Tibial nerve (tissue), 4 donors: ENCODE data around the gene ZNF471. TPM values are rescaled to one million over a fixed set of nuclear protein-coding genes. Genes with fewer than 3 reads are reported as not detected.

Experiments used
- DNase-seq, 2 donors: peaks; one replicate each; pipeline ENCODE4 v3.0.0-alpha.2; 2019; ENCODE audit warnings: low spot score in 2 of 2
- H3K27ac ChIP-seq, 4 donors: fragments of 200-600 bp; sonication (generic) in 3 of 4; one replicate each; pipeline ENCODE4 v1.5.1; 2017 to 2019; ENCODE audit warnings: mild to moderate bottlenecking in 1 of 4
- H3K27me3 ChIP-seq, 2 donors: fragments of 200-600 bp; sonication (generic) in 1 of 2; one replicate each; pipeline versions ENCODE4 v1.5.1 to v1.6.0; 2017 to 2019
- H3K36me3 ChIP-seq, 3 donors: fragments of 200-600 bp; sonication (generic); one replicate each; pipeline ENCODE4 v1.5.1; 2018 to 2019
- H3K4me1 ChIP-seq, 4 donors: fragments of 200-600 bp; sonication (generic) in 3 of 4; one replicate each; pipeline ENCODE4 v1.5.1; 2017 to 2019
- H3K4me3 ChIP-seq, 4 donors: fragments of 200-600 bp; sonication (generic) in 3 of 4; one replicate each; pipeline ENCODE4 v1.5.1; 2017 to 2019; ENCODE audit warnings: mild to moderate bottlenecking in 1 of 4, moderate library complexity in 1 of 4
- H3K9me3 ChIP-seq, 4 donors: fragments of 200-600 bp; sonication (generic) in 3 of 4; one replicate each; pipeline ENCODE4 v1.5.1; 2017 to 2019
- EP300 ChIP-seq, 2 donors: sonication (generic); formaldehyde crosslinking; IDR thresholded peaks; one replicate each; pipeline ENCODE4 v1.6.1; 2017; ENCODE audit warnings: antibody characterized with exemption in 2 of 2, mild to moderate bottlenecking in 1 of 2
- POLR2A ChIP-seq, 2 donors: fragments of 450-650 bp; IDR thresholded peaks; one replicate each; pipeline ENCODE4 v1.6.1; 2017; ENCODE audit warnings: antibody characterized with exemption in 2 of 2, mild to moderate bottlenecking in 2 of 2, moderate library complexity in 2 of 2
- WGBS, 2 donors: methylation state at CpG; one replicate each; pipeline ENCODE4 v1.1.5; 2018; 5-methylcytosine and 5-hydroxymethylcytosine counted together
- total RNA-seq, 4 donors: library from RNA; depleted of rRNA; stranded (reverse); fragments of >200 nt; gene quantifications; one replicate each; pipeline ENCODE4 v1.1.0, GENCODE V29; 2016
- TF ChIP-seq, protein P1 (sequence below), 5 experiments: fragments of 200-600 bp in 3 of 5; fragments of 450-650 bp in 2 of 5; sonication (generic) in 3 of 5; IDR thresholded peaks; one replicate each; pipeline ENCODE4 v1.5.1; 2016 to 2019; ENCODE audit warnings: antibody characterized with exemption in 5 of 5, mild to moderate bottlenecking in 3 of 5, moderate library complexity in 2 of 5

Gene ZNF471
- total RNA-seq, 4 donors from 2014 or later = 9.4 to 15.6 (median 11.3) TPM

DNA sequence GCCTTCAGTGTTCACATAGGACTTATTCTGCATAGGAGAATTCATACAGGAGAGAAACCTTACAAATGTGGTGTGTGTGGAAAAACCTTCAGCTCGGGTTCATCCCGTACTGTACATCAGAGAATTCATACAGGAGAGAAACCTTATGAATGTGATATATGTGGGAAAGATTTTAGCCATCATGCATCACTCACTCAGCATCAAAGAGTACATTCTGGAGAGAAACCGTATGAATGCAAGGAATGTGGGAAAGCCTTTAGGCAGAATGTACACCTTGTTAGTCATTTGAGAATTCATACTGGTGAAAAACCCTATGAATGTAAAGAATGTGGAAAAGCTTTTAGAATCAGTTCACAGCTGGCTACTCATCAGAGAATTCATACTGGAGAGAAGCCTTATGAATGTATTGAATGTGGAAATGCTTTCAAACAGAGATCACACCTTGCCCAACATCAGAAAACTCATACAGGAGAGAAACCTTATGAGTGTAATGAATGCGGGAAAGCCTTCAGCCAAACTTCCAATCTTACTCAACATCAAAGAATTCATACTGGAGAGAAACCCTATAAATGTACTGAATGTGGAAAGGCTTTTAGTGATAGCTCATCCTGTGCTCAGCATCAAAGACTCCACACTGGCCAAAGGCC is 17.7 kb downstream of the ZNF471 start:
- no peaks in the 10 kb centered on the region for H3K27me3 ChIP-seq
- no peak overlapping the region for H3K4me3 ChIP-seq
- no peak for TF ChIP-seq POLR2A (IDR thresholded peaks at IDR 0.05)
- no peak for TF ChIP-seq EP300 (IDR thresholded peaks at IDR 0.05)
- TF ChIP-seq, protein P1, sequence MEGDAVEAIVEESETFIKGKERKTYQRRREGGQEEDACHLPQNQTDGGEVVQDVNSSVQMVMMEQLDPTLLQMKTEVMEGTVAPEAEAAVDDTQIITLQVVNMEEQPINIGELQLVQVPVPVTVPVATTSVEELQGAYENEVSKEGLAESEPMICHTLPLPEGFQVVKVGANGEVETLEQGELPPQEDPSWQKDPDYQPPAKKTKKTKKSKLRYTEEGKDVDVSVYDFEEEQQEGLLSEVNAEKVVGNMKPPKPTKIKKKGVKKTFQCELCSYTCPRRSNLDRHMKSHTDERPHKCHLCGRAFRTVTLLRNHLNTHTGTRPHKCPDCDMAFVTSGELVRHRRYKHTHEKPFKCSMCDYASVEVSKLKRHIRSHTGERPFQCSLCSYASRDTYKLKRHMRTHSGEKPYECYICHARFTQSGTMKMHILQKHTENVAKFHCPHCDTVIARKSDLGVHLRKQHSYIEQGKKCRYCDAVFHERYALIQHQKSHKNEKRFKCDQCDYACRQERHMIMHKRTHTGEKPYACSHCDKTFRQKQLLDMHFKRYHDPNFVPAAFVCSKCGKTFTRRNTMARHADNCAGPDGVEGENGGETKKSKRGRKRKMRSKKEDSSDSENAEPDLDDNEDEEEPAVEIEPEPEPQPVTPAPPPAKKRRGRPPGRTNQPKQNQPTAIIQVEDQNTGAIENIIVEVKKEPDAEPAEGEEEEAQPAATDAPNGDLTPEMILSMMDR (IDR thresholded peaks at IDR 0.05) = no peak
- peaks cover 5 to 77% (median 6%) of the 10 kb centered on the region in 3 donors for H3K36me3 ChIP-seq
- H3K9me3 ChIP-seq = peaks cover 30 to 100% (median 65%) of the 10 kb centered on the region in 4 donors
- no peak for DNase-seq
- H3K4me1 ChIP-seq = no peaks in the 10 kb centered on the region
- no peak overlapping the region for H3K27ac ChIP-seq
- WGBS, 2 donors = 86 to 94% methylated on average over 4 of the region's 4 CpGs

DNA sequence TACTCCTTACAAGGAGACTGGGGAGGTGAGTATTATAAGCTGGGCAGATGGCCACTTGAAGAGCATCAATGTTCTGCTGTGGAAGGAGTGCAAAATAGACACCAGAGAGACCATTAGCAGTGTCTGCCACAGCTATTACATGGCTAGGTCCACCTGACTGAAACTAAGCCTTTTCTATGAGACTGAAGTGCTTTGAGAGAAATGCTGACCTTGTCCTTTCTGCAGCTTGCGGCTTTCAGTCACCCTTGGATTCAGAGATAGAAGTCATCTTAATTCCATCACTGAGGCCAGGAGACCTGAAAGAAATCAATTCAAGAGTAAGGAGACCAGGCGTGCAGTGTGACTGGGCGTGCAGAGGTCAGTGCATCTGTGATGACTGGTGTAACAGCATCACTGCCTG is 29.8 kb downstream of the ZNF471 start:
- H3K4me1 ChIP-seq = peaks cover 0 to 30% (median 9%) of the 10 kb centered on the region in 4 donors
- DNase-seq = no peak
- H3K27me3 ChIP-seq = no peaks in the 10 kb centered on the region
- peak overlapping the region in 1 of 4 donors; percentile 86 for H3K4me3 ChIP-seq
- 90 to 95% methylated on average over 3 of the region's 3 CpGs for WGBS, 2 donors
- peaks cover 0 to 86% (median 34%) of the 10 kb centered on the region in 4 donors for H3K9me3 ChIP-seq
- H3K27ac ChIP-seq = peak overlapping the region in 1 of 4 donors; percentile 96
- peaks cover 0 to 67% (median 0%) of the 10 kb centered on the region in 3 donors for H3K36me3 ChIP-seq
- TF ChIP-seq POLR2A (IDR thresholded peaks at IDR 0.05) = no peak
- no peak for TF ChIP-seq EP300 (IDR thresholded peaks at IDR 0.05)
- TF ChIP-seq, protein P1 (IDR thresholded peaks at IDR 0.05) = no peak

DNA sequence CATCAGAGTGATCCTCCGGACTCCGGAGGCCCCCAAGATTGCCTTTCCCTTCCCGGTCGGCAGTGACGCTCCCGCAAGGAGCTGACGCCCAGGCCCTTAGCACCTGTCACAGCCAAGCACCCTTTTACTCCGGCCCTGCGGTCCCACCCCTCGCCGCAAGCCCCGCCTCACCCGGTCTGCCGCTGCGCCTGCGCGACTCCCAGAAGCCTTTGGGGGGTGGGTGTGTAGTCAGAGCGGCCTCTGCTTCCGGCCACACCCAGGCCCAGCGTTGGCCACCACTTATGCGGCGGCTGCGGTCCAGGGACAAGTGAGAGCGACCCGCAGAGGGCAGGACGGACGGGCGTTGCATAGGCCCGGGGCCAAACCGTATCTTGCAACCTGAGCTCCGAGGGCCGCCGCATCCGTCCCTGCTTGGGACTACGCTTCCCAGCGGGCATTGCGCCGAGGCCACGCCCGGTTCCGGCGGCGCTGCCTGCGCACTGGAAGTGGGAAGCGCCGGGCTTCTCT is 30.7 kb downstream of the ZNF471 start:
- Histone ChIP-seq H3K4me3 (peak overlapping the region; percentile 64 to 86 (median 71)), H3K9me3 (peaks cover 0 to 85% (median 33%) of the 10 kb centered on the region in 4 donors), H3K4me1 (peaks cover 0 to 30% (median 9%) of the 10 kb centered on the region in 4 donors), H3K27me3 (no peaks in the 10 kb centered on the region), H3K36me3 (peaks cover 0 to 73% (median 0%) of the 10 kb centered on the region in 3 donors), H3K27ac (peak overlapping the region; percentile 84 to 98 (median 96))
- 1 to 6% methylated on average over 18 to 42 of the region's 46 CpGs for WGBS, 2 donors
- DNase-seq = peak; percentile 65 to 81
- TF ChIP-seq POLR2A (IDR thresholded peaks at IDR 0.05) (no peak), EP300 (IDR thresholded peaks at IDR 0.05) (peak; percentile 78 to 80)
- TF ChIP-seq, protein P1 (IDR thresholded peaks at IDR 0.05) = peak in 2 of 5 experiments; percentile 34 to 55

DNA sequence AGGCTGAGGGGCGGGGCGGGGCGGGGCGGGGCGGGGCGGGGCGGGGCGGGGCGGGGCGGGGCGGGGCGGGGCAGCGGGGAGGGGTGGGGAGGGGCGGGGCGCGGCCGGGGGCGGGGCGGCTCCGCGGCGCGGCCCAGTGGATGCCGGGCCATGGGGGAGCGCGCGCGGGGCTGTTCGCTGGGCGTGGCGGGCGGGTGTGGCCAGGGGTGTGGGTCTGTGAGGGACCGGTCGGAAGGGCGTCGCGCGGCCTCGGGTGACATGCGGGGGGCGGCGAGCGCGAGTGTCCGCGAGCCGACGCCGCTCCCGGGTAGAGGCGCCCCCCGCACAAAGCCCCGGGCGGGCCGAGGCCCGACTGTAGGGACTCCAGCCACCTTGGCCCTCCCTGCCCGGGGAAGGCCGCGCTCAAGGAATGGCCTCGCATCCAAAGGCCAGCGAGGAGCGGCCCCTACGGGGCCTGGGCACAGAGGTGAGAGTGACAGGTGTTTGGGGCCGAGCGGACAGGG is 31.2 kb downstream of the ZNF471 start, which contains the start of gene ZFP28:
ZFP28 (plus strand) TSS at position 188 of the 503 bp plus-strand sequence; CDS start at position 259, 71 bp downstream.
- H3K9me3 ChIP-seq = peaks cover under 1 to 85% (median 33%) of the 10 kb centered on the region in 4 donors
- peak in 1 of 2 donors; percentile 12 for TF ChIP-seq POLR2A (IDR thresholded peaks at IDR 0.05)
- TF ChIP-seq EP300 (IDR thresholded peaks at IDR 0.05) = no peak
- TF ChIP-seq, protein P1 (IDR thresholded peaks at IDR 0.05) = no peak
- peak; percentile 53 to 62 for DNase-seq
- peak within 1 kb of the TSS; percentile 85 to 98 (median 96) for H3K27ac ChIP-seq
- no peaks in the 10 kb centered on the region for H3K27me3 ChIP-seq
- H3K36me3 ChIP-seq = peaks cover 0 to 73% (median 0%) of the 10 kb centered on the region in 3 donors
- WGBS, 2 donors = 1% methylated on average over 37 to 50 of the region's 65 CpGs
- H3K4me1 ChIP-seq = peaks cover 0 to 30% (median 9%) of the 10 kb centered on the region in 4 donors
- H3K4me3 ChIP-seq = peak within 1 kb of the TSS; percentile 64 to 86 (median 71)

DNA sequence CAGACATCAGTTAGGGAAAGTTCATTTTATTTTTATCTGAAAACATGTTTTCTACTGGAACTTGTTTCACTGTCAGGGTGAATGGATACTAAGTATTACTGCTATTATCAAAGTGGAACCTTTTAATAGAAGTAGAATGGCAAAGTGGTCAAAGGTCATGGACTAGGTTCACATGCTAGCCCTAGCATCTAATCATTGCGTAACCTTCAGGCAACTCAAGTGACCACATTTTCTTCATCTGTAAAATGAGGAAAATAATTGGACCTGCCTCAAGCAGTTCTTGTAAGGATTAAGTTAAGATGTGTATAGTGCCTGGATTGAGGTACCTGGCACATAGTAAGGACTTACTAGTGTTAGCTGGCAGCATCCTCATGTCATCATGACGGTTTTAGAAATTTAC is 36.1 kb downstream of the ZNF471 start:
- H3K4me3 ChIP-seq = no peak overlapping the region
- TF ChIP-seq, protein P1 (IDR thresholded peaks at IDR 0.05) = no peak
- TF ChIP-seq EP300 (IDR thresholded peaks at IDR 0.05) (no peak), POLR2A (IDR thresholded peaks at IDR 0.05) (no peak)
- H3K27ac ChIP-seq = no peak overlapping the region
- no peak for DNase-seq
- H3K36me3 ChIP-seq = peaks cover 5 to 94% (median 5%) of the 10 kb centered on the region in 3 donors
- WGBS, 2 donors = 92 to 99% methylated on average over 2 of the region's 2 CpGs
- peaks cover 8 to 94% (median 41%) of the 10 kb centered on the region in 4 donors for H3K9me3 ChIP-seq
- H3K27me3 ChIP-seq = no peaks in the 10 kb centered on the region
- H3K4me1 ChIP-seq = peaks cover 0 to 22% (median 5%) of the 10 kb centered on the region in 4 donors
